ENCODE measurements around the gene ARHGAP42.

ARHGAP42 gene

GRCh38 chr11:100719362-100719761, 32.3 kb downstream of the ARHGAP42 start:
- H3K4me2 ChIP-seq (ENCODE audit: low read length): no peak overlapping the region
- TF ChIP-seq EZH2 (IDR thresholded peaks at IDR 0.05; ENCODE audit: borderline replicate concordance, low read length): no peak
- no peak overlapping the region for H3K4me3 ChIP-seq (ENCODE audit: low read depth, low read length, poor library complexity, severe bottlenecking)
- no peak overlapping the region for H2AFZ ChIP-seq (ENCODE audit: low read length)
- no peaks in the 10 kb centered on the region for H3K9me3 ChIP-seq (ENCODE audit: low read length)
- no peaks in the 10 kb centered on the region for H3K79me2 ChIP-seq (ENCODE audit: insufficient read depth, low read length)
- H4K20me1 ChIP-seq (ENCODE audit: insufficient read depth, low read length): no peaks in the 10 kb centered on the region
- H3K27me3 ChIP-seq (ENCODE audit: insufficient read depth, low read length): no peaks in the 10 kb centered on the region
- H3K9ac ChIP-seq (ENCODE audit: low read length): no peak overlapping the region
- H3K27ac ChIP-seq (ENCODE audit: low read depth, low read length, poor library complexity, severe bottlenecking): no peak overlapping the region
- no peaks in the 10 kb centered on the region for H3F3A ChIP-seq (ENCODE audit: insufficient read depth, low read length)
- no peaks in the 10 kb centered on the region for H3K4me1 ChIP-seq (ENCODE audit: insufficient read depth, low read length, severe bottlenecking)
- H3K36me3 ChIP-seq (ENCODE audit: insufficient read depth, low read length): no peaks in the 10 kb centered on the region
- no peaks in the 10 kb centered on the region for H3K9me2 ChIP-seq (ENCODE audit: low read depth, low read length)

- Histone ChIP-seq H3K27me3 (ENCODE audit: insufficient read depth, low read length) (no peaks in the 10 kb centered on the region), H3K4me3 (ENCODE audit: low read depth, low read length, poor library complexity, severe bottlenecking) (no peak overlapping the region), H3K79me2 (ENCODE audit: insufficient read depth, low read length) (no peaks in the 10 kb centered on the region), H3F3A (ENCODE audit: insufficient read depth, low read length) (no peaks in the 10 kb centered on the region), H3K4me2 (ENCODE audit: low read length) (no peak overlapping the region), H3K9me3 (ENCODE audit: low read length) (no peaks in the 10 kb centered on the region), H3K36me3 (ENCODE audit: insufficient read depth, low read length) (no peaks in the 10 kb centered on the region), H4K20me1 (ENCODE audit: insufficient read depth, low read length) (no peaks in the 10 kb centered on the region), H3K9me2 (ENCODE audit: low read depth, low read length) (no peaks in the 10 kb centered on the region), H2AFZ (ENCODE audit: low read length) (no peak overlapping the region), H3K4me1 (ENCODE audit: insufficient read depth, low read length, severe bottlenecking) (no peaks in the 10 kb centered on the region), H3K27ac (ENCODE audit: low read depth, low read length, poor library complexity, severe bottlenecking) (no peak overlapping the region), H3K9ac (ENCODE audit: low read length) (no peak overlapping the region)
- TF ChIP-seq EZH2 (IDR thresholded peaks at IDR 0.05; ENCODE audit: borderline replicate concordance, low read length): no peak
- no peak for TF ChIP-seq CTCF (IDR thresholded peaks at IDR 0.05; ENCODE audit: low read length)
Measured at GRCh38 chr11:100719809-100720221, 32.7 kb downstream of the ARHGAP42 start.

- no peaks in the 10 kb centered on the region for H3K9me2 ChIP-seq (ENCODE audit: low read depth, low read length)
- H3K4me2 ChIP-seq (ENCODE audit: low read length): no peak overlapping the region
- no peak overlapping the region for H3K27ac ChIP-seq (ENCODE audit: low read depth, low read length, poor library complexity, severe bottlenecking)
- no peaks in the 10 kb centered on the region for H3K4me1 ChIP-seq (ENCODE audit: insufficient read depth, low read length, severe bottlenecking)
- no peak overlapping the region for H3K4me3 ChIP-seq (ENCODE audit: low read depth, low read length, poor library complexity, severe bottlenecking)
- H2AFZ ChIP-seq (ENCODE audit: low read length): no peak overlapping the region
- no peaks in the 10 kb centered on the region for H3K79me2 ChIP-seq (ENCODE audit: insufficient read depth, low read length)
- no peaks in the 10 kb centered on the region for H3K27me3 ChIP-seq (ENCODE audit: insufficient read depth, low read length)
- H3K36me3 ChIP-seq (ENCODE audit: insufficient read depth, low read length): no peaks in the 10 kb centered on the region
- no peaks in the 10 kb centered on the region for H3F3A ChIP-seq (ENCODE audit: insufficient read depth, low read length)
- TF ChIP-seq EZH2 (IDR thresholded peaks at IDR 0.05; ENCODE audit: borderline replicate concordance, low read length) (no peak), CTCF (IDR thresholded peaks at IDR 0.05; ENCODE audit: low read length) (no peak)
- H3K9ac ChIP-seq (ENCODE audit: low read length): no peak overlapping the region
- H3K9me3 ChIP-seq (ENCODE audit: low read length): no peaks in the 10 kb centered on the region
- no peaks in the 10 kb centered on the region for H4K20me1 ChIP-seq (ENCODE audit: insufficient read depth, low read length)
Measured at GRCh38 chr11:100726680-100727079, 39.6 kb downstream of the ARHGAP42 start.

GRCh38 chr11:100727410-100727809, 40.3 kb downstream of the ARHGAP42 start:
- no peak for TF ChIP-seq EZH2 (IDR thresholded peaks at IDR 0.05; ENCODE audit: borderline replicate concordance, low read length)
- no peak for TF ChIP-seq CTCF (IDR thresholded peaks at IDR 0.05; ENCODE audit: low read length)
- Histone ChIP-seq H3K9me3 (ENCODE audit: low read length) (no peaks in the 10 kb centered on the region), H3K9me2 (ENCODE audit: low read depth, low read length) (no peaks in the 10 kb centered on the region), H3K9ac (ENCODE audit: low read length) (no peak overlapping the region), H4K20me1 (ENCODE audit: insufficient read depth, low read length) (no peaks in the 10 kb centered on the region), H3F3A (ENCODE audit: insufficient read depth, low read length) (no peaks in the 10 kb centered on the region), H3K27me3 (ENCODE audit: insufficient read depth, low read length) (no peaks in the 10 kb centered on the region), H3K4me1 (ENCODE audit: insufficient read depth, low read length, severe bottlenecking) (no peaks in the 10 kb centered on the region), H3K36me3 (ENCODE audit: insufficient read depth, low read length) (no peaks in the 10 kb centered on the region), H3K4me2 (ENCODE audit: low read length) (no peak overlapping the region), H3K27ac (ENCODE audit: low read depth, low read length, poor library complexity, severe bottlenecking) (no peak overlapping the region), H3K79me2 (ENCODE audit: insufficient read depth, low read length) (no peaks in the 10 kb centered on the region), H2AFZ (ENCODE audit: low read length) (no peak overlapping the region), H3K4me3 (ENCODE audit: low read depth, low read length, poor library complexity, severe bottlenecking) (no peak overlapping the region)

All from OCI-LY1 (cell line).